Stimulated activated CD4-positive, alpha-beta T cell treated with anti-CD3 and anti-CD28 coated beads, Interleukin-1b, Interleukin-23, amount 100 ng/mL, for 4 hours (primary cell): ENCODE results near the gene DCC.

Source experiments
- DNase-seq, 2 donors: peaks; one replicate each; pipeline ENCODE4 v3.0.0-alpha.2; 2020; ENCODE audit warnings: low read depth in 2 of 2

DCC gene

DNA sequence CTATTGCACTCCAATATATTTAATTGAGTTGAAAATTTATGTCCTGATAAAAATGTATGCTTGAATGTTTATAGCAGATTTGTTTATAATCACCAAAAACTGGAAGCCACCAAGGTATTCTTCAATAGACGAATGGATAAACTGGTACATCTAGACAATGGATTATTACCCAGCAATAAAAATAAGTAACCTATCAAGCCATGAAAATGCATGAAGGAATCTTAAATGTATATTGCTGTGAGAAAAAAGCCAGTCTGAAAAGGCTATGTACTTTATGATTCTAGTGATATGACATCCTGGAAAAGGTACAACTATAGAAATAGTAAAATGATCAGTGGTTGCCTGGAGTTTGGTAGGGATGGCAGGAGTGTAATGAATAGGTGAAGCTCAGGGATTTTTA lies 580.7 kb downstream of the DCC start:
- DNase-seq, result no peak

DNA sequence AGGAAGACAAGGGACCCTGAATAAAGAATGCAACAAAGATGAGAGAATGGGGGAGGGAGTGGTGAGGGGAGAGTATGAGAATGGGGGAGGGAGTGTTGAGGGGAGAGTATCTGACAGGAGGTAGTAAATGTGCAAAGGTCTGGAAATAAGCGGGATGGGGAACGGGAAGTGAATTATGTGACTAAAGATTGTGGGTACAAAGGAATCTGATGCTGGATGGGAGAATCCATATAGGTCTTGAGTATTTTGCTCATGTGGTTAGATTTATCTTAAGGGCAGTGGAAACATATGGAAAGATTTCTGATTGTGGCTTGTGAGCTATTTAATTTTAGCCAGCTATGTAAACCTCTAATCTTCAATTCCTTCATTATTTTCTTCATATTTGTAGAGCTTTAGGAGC lies 593.4 kb downstream of the DCC start:
- DNase-seq, result no peak

DNA sequence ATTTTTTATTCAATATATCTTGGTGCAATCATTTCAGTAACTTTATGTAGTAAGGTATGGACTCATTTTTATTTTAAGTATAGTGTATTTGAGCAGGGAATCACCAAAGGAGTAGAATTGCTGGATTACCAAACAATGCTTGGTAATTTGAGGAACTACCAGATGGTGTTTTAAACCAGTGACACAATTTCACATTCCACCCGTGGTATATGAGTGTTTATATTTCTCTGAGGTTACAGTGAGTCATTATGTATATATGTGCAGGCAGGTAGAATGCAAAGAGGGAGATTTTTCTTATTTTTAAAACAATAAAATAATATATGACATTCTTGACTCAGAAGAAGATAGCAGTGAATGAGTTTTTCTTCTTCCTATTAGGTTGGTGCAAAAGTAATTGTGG lies 596.9 kb downstream of the DCC start:
- DNase-seq, result no peak

DNA sequence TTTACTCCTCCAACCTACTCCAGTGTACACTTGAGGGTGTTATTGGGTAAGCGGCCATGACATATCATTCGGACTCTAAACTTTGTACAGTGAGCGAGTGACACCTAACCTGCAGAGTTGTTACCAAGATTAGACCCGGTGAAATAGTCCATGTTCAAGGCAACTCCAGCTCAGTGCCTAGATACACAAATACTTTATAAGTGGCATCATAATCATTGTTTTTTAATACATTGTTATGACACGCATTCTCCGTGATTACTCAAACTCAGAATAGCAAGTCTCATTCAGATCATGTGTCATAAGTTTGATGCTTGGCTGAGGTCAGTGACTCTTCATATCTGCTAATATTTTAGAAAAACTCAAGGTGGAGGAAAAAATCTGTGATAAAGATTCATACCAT lies 597.8 kb downstream of the DCC start:
- no peak for DNase-seq

DNA sequence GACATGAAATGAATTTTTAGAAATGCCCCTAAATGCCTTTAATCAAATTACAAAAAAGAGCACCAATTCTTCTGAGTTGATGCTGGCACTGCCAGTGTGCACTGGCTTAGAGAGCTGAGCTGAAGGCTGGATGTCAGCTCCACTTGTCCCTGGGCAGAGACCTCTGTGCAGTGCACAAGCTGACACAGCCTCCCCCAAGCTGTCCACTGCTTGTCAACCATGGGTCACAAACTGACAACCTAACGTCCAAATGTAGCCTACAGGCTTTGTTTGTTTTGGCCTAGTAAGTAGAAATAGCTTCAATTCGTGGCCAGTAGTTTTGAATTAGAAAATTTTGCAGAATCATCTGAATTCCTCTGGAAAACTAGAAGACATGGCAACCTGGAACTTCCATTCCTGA lies 605.6 kb downstream of the DCC start:
- no peak for DNase-seq

DNA sequence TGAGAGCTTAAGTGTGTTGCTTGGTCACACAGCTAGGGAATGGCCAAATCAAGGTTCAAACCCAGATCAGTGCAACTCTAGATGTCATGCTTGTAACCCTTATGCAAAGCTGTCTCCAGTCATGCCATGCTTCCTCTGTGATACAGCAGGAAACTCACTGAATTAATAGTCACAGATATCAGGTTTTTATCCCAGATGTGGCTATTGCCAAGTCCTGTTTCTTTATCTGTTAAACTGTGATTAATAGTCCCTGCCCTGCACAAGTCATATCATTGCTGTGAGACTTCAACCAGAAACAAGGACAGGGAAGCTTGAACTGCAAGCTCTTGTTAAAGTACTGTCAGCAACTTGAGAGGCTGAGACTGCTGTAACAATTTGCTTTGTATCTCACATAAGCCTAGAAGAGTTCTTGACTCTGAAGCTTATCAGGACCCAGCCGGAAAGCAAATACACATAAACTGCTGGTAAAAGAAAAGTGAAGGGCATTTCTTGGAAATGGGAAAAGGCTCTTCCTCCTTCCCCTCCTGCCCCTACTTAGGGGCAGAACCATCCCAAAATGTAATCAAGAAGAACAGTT lies 609.0 kb downstream of the DCC start:
- no peak for DNase-seq

DNA sequence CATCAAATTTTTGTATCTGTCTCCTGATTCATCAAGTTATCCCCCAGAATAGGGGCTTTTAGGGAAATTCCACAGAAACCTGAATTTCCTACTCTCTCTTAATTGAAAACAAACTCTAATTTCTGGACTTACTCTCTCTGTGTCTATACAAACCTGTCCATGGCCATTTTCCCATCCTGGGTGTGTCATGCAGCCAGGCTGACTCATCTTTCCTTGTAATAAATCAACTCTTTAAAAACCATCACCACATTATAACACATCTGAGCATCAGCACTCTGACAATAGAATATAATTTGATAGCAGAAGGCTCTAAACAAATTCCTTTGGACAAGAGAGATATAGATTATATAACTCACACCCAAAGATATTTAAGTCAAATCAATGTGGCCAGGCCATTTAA lies 610.2 kb downstream of the DCC start:
- no peak for DNase-seq

DNA sequence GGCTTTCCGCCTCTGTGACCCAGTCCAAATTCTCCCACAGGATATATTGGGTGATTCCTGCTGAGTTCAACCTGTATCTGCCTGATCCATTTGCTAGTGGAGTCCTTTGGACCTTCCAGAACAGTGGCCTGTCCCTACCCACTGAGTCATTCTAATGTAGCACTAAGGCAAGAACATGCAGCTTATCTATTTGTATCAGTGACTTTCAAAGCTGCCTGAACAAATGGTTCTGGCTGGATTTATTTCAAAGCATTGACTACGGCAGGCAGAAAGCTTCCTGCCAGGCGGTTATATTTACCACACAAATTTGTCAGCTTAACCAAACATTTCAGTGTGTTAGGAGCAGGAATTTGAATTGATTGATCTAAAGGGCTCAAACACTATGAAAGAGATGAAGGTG lies 613.4 kb downstream of the DCC start:
- no peak for DNase-seq

DNA sequence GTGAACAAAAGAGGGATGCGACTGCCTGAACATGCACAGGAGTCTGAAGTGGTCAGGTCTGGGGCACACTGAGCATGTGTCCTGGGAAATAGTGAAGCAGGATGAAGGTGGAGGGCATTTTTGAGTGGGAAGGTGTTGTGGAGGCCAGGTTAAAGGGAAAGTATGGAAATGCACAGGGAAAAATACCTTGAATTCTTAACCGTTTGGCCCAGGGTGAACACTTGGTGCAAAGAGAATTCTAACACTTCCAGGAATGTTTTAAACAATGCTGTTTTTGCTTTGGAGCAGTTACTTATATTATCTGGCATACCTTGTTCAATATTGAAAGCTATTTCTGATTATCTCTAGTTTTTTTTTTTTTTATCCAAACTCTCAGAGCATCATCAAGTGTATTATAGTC lies 623.5 kb downstream of the DCC start:
- no peak for DNase-seq

DNA sequence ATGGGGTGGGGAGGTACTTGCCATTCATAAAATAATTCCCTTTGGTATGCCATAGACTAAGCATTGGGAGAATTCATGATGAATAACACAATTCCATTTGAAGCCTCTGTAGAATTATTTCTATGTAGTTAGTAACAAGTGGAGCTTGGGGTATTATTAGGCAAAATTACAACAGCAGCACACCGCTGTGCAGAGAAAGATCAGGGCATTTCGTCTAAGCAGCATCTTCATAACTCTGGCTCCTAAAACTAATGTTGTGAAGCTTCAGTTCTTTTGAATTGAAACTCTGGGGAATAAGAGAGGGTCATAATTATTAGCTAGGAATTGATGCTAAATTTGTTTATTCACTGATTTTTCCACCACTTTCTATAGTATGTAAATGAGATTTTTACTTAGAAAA lies 630.7 kb downstream of the DCC start:
- no peak for DNase-seq

DNA sequence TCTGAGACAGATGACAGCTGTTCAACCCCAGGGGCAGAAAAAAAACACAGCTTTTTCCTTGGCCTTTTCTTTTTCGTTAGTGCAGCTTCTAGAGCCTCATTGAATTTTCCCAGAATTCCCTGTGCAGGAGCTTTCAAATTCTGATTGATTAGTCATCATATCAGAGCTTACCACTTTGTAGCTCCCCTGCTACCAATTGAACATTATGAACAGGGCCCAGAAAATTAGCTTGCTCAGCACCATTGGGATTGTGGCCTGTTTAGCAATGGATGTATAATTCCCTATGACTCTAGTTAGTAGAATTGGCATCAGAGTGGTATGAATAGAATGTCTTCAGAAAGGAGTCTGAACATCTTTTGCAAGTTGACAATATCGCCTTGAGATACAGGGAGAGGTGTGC lies 631.1 kb downstream of the DCC start:
- no peak for DNase-seq

DNA sequence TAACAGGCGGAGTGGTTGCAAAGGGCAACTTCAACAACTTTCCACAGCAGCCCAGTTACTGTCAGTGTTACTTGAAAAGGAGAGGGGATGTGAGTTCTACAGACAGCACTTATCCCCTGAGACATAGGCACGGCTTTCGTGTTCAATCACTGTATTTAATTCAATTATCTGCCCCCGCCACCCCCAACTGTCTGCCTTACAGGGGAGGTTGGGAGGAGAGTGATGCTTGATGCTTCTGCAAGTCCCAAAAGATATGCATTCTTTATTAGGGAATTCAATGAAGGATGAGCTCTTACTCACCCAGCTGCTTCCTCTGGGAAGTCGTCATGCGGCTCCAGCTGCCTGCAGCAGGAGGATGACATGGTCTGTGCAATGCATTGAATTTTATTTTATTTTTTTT lies 639.9 kb downstream of the DCC start:
- DNase-seq, result no peak

DNA sequence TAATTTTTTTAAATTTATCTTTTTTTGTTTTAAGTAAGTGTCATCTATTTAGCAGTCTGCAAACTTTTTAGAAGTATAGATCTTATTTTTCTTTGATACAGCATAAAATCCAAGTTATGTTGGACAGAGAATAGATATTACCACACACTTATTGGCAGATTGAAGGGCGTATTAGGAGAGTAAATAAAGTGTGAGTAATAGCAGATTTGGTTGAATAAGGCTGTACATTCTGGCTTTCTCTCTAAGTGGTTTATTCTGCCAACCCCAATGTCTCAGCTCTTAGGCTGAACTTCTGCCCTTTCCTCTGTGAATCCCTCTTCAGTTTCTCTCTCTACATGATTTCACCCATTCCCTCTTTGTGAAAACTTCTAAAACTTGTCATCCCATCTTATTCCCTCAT lies 651.2 kb downstream of the DCC start:
- DNase-seq, result no peak

DNA sequence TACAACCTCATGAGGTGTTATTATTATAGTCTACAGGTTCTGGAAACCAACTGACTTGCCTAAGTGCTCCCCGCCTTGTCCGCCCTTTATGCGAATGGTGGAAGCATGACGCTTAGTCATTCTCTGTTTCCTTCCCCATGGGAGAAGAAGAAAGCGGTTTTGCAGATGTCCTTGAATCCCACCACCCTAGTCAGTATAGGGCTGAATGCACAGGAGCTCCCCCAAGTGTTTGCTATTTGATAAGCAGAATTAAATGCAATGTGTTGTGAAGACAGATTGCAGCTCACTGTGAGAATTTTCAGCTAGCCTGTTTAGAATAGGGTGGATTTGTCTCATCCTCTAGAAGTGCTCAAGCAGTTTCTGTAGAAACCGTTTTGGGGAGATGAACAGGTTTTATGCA lies 652.0 kb downstream of the DCC start:
- DNase-seq, result no peak

DNA sequence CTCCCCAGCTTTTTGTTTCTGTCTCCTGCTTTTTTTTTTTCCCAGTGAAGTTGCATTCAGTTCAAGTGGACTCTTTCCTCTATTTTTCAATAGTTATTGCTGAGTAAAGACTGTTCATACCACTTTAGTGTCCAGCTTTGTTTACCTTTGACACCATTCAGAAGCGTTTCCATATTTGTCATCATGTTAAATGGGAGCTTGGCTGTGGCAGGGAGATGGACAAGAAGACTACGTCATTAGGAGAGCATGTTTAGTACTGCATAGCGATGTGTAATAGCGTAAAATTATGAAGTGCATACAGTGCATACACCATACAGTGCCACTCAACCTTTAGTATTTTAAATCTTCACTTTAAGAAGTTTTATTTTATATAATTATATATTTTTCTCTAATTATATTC lies 655.9 kb downstream of the DCC start:
- DNase-seq, result no peak

DNA sequence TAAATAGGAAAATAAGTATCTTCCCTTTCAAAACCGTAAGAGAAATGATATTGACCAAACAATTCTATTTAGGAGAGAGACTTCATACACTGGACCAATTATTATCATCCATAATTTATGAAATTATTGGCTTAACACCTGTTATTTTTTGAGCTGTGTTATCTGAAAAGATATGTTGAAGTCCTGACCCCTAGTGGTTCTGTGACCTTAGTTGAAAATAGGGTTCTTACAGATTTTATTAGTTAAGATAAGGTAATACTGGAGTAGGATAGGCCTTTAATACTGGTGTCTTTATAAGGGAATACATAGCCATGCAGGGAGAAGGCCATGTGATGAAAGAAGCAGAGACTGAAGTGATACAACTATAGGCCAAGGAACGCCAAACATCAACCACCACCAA lies 659.6 kb downstream of the DCC start:
- DNase-seq, result no peak

DNA sequence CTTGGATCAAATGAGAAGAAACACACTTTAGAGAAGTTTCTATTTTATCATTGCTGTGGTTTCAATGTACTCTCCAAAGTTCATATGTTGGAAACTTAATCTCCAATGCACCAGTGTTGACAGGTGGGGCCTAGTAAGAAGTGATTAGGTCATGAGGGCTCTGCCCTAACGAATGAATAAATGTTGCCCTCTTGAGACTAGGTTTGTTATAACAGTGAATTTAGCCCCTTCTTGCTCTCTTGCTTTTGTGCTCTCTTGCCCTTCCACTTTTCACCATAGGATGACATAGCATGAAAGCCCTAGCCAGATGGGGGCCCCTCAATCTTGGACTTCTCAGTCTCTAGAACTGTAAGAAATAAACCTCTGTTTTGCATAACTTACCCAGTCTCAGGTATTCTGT lies 664.8 kb downstream of the DCC start:
- no peak for DNase-seq

DNA sequence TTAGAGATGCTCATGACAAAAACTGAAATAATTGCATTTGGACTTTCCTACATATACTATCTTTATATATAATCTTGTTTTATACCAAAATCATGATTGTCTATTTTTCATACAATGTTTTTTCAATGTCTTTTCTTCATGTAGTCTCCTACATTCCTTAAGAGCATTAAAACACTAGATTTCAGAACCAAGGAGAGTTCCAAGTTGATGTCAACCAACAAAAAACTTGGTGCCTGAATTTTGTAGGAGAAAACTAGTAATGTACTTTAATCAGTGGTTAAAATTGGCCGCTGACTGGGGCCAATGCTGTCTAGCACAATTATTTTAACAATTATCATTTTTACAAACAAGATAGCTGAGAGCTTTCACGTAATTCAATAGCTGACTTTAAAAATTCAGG lies 678.8 kb downstream of the DCC start:
- no peak for DNase-seq

DNA sequence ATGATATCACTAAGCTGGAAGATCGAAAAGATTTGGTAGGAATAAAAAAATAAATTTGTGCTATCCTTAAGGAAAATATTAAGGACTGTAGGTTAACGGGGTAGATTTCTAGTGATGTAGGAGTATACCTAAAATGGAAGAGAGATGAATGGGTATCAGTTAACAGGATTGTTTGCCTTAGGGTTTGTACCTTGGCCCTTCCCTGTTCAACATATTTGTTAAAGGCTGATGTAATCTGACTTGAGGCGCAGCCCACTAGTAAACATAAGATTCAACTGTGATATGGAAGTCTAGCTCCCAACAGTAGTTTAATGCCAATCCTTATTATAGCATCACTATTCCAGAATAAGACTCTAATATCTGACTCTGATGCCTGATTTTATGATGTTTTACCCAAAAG lies 685.2 kb downstream of the DCC start:
- no peak for DNase-seq

DNA sequence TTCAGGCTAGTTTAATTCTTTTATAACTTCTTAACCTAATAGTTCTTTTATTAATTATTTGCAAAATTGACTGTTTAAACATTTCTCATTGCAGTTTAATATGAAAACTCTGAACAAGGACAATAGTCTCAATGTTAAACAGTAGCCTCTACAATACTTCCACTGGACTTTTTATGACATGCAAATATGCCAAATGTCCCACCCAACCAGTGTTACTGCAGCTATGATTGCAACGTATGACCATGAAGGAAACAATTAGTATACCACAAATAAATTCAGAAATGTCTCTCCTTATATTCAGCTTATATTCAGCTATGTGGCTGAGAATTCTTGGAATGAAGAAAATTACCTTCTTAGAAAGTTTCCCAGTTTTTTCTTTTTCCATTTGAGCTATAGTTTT lies 688.6 kb downstream of the DCC start:
- DNase-seq, result no peak

DNA sequence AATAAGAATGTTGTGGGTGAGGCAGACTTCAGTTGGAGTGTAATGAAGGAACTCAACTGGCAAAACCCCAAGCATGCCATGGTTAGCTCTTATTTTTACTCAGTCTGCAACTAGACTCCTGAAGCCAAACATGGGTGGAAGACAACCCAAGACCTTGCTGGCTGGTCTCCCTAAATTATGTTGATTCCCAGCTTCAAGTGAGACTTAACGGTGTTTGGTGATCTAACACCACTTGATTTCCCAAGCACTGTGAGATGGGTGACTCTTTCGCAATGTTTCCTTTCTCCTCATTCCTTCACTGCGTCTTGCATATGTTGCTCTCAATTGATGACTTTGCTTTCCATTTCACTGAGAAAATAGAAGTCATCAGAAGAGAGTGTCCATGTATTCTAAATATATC lies 693.1 kb downstream of the DCC start:
- no peak for DNase-seq

DNA sequence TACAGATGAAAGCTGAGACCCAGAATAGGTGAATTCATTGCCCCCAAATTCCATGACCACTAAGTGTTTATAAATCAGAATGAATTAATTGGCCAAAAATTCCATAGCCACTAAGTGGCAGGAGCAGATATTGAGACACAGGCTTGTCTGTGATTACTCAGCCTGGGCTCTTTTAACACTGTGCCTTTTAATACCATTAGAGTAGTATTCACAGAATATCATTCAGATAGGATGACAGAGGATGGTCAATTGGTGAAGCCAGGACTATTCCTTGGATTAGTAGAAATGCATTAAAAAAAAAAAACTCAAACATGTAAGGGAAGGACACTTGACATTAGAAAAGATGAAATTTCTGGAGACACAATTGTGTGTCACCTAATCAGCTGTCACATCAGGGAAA lies 698.6 kb downstream of the DCC start:
- no peak for DNase-seq

DNA sequence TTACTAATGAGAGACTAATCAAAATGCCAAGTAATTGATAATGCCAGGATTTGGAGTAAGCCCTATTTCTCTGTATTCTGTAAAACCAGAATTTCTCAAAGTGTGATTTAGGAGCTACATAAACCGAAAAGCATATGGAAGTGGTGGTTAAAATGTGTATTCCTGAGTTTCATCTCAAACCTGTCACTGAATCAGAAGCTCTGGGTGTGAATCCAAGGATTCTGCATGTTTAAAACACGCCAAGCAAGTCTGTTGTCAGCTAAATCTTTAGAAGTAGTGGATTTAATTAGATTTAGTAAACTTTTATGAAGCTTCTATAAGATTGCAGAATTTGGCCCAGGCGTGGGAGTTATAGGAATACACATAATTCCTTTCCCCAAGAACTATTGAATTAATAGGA lies 700.3 kb downstream of the DCC start:
- no peak for DNase-seq

DNA sequence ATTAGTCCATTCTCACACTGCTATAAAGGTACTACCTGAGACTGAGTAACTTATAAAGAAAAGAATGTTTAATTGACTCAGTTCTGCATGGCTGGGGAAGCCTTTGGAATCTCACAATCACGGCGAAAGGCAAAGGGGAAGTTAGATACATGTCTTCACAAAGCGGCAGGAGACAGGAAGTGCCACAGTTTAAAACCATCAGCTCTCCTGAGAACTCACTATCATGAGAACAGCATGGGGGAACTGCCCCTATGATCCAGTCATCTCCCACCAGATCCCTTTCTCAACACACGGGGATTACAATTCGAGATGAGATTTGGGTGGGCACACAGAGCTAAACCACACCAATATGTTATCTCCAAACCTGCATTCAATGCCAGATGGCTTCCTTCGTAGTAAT lies 716.1 kb downstream of the DCC start:
- DNase-seq, result no peak

DNA sequence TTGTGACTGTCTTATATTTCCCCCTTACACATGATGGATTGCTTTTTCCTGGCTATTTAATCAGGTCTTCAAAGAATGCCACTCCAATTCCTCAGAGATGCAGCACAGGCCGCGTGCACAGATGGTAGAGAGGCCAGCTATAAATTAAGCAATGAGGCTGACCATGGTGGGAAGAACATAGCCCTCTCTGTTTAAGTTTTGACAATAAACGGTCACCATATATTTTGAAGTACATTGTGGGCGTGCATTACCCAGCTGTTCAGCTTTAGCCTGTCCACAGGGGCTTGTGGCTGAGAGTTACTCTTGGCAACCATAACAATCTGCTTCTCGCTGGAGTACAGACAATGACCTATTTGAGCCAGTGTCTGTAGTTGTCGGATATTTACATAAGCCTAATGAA lies 730.8 kb downstream of the DCC start:
- no peak for DNase-seq
